Type B pancreatic cell (in vitro differentiated cells): Measurements from ENCODE around the gene ENTREP1. TPM values are rescaled to one million over a fixed set of nuclear protein-coding genes. Genes with fewer than 3 reads are reported as not detected.

Experiments used
- DNase-seq: peaks from one replicate; pipeline ENCODE4 v3.0.0; 2021; ENCODE audit warnings: mixed read lengths; ENCODE audit not compliant: unreplicated experiment; ENCODE audit errors: extremely low spot score
- H3K27ac Mint-ChIP-seq: 2 replicates; pipeline ENCODE4 v1.8.0; 2021; ENCODE audit warnings: mild to moderate bottlenecking, mixed read lengths
- H3K27me3 Mint-ChIP-seq: 2 replicates; pipeline ENCODE4 v1.8.0; 2021; ENCODE audit warnings: mixed read lengths
- H3K36me3 Mint-ChIP-seq: 2 replicates; pipeline ENCODE4 v1.8.0; 2021; ENCODE audit warnings: mixed read lengths
- H3K4me1 Mint-ChIP-seq: one replicate; pipeline ENCODE4 v1.8.0; 2021; ENCODE audit warnings: mixed read lengths; ENCODE audit not compliant: unreplicated experiment
- H3K4me3 Mint-ChIP-seq: 2 replicates; pipeline ENCODE4 v1.8.0; 2021; ENCODE audit warnings: mild to moderate bottlenecking, mixed read lengths
- H3K9me3 Mint-ChIP-seq: 2 replicates; pipeline ENCODE4 v1.8.0; 2021; ENCODE audit warnings: mixed read lengths
- total RNA-seq: library from RNA; stranded (reverse); gene quantifications from 2 replicates; pipeline ENCODE4 v1.2.1, GENCODE V29; 2021; ENCODE audit warnings: low replicate concordance
- TF ChIP-seq, protein P1 (sequence below): fragments of 200-600 bp; sonication (generic); conservative IDR thresholded peaks from 2 replicates; pipeline ENCODE4 v1.5.0; 2021; ENCODE audit warnings: antibody characterized with exemption, mild to moderate bottlenecking

ENTREP1 gene
- total RNA-seq, 1 donor from 2014 or later, result 3.0 TPM

DNA sequence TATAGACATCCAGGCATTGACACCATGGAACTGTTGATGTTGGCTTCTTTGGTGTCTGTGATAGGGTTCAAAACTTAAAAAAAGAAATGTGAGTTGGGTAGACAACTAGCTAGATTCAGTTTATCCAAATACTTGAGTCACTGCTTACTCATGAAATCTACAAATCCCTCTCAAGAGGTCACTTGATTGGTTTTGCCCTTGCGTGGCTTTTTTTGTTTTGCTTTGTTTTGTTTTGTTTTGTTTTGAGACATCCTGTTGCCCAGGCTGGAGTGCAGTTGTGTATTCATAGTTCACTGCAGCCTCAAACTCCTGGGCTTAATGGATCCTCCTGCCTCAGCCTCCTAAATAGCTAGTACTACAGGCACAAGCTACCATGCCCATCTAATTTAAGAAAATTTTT, 10.5 kb upstream of the ENTREP1 start:
- H3K36me3 Mint-ChIP-seq, result peaks cover 4% of the 10 kb centered on the region
- TF ChIP-seq, protein P1, sequence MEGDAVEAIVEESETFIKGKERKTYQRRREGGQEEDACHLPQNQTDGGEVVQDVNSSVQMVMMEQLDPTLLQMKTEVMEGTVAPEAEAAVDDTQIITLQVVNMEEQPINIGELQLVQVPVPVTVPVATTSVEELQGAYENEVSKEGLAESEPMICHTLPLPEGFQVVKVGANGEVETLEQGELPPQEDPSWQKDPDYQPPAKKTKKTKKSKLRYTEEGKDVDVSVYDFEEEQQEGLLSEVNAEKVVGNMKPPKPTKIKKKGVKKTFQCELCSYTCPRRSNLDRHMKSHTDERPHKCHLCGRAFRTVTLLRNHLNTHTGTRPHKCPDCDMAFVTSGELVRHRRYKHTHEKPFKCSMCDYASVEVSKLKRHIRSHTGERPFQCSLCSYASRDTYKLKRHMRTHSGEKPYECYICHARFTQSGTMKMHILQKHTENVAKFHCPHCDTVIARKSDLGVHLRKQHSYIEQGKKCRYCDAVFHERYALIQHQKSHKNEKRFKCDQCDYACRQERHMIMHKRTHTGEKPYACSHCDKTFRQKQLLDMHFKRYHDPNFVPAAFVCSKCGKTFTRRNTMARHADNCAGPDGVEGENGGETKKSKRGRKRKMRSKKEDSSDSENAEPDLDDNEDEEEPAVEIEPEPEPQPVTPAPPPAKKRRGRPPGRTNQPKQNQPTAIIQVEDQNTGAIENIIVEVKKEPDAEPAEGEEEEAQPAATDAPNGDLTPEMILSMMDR, result no peak
- H3K9me3 Mint-ChIP-seq, result peaks cover 12% of the 10 kb centered on the region
- peaks cover 18% of the 10 kb centered on the region for H3K27me3 Mint-ChIP-seq
- no peak overlapping the region for H3K27ac Mint-ChIP-seq
- no peak for DNase-seq
- H3K4me3 Mint-ChIP-seq, result no peak overlapping the region
- peaks cover 4% of the 10 kb centered on the region for H3K4me1 Mint-ChIP-seq

DNA sequence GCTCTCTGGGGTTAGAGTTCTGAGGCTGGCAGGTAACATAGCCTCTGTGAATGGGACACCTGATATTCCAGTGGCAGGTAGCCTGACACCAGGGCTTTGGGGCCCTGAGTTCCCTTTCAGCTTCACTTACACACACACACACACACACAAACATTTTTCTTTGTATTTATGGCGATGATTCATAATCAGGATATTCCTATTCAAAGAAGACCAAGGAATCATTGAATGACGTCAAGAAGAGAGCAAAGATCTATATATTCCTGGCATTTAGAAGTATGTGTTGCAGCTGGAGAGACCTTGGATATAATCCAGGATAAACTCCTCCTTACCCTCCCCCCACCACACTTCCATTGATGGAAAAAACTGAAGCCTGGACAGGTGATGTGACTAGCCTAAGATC, 7.9 kb upstream of the ENTREP1 start:
- Mint-ChIP-seq H3K36me3 (peaks cover 2% of the 10 kb centered on the region), H3K9me3 (peaks cover 10% of the 10 kb centered on the region), H3K27me3 (peaks cover 30% of the 10 kb centered on the region), H3K4me3 (no peak overlapping the region), H3K27ac (no peak overlapping the region), H3K4me1 (peaks cover 4% of the 10 kb centered on the region)
- DNase-seq, result no peak
- TF ChIP-seq, protein P1, result no peak

DNA sequence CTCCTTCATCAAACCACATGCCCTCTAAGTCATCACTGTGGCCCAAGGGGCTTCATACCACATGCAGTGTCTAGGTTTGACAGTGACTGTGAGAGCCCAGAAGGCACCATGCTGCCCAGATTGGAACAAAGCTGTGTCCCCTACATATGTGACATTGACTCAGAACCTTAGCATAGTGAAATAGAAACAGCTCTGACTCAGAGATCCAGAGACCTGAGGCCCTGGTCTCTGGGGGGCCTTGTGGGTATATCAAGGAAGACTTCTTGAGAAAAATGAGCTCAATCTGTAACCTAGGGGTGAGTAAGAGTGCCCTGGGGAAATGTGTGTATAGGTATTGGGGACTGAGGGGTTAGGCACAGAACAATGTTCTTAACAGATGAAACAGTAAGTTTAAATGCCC, 7.1 kb upstream of the ENTREP1 start:
- DNase-seq, result no peak

DNA sequence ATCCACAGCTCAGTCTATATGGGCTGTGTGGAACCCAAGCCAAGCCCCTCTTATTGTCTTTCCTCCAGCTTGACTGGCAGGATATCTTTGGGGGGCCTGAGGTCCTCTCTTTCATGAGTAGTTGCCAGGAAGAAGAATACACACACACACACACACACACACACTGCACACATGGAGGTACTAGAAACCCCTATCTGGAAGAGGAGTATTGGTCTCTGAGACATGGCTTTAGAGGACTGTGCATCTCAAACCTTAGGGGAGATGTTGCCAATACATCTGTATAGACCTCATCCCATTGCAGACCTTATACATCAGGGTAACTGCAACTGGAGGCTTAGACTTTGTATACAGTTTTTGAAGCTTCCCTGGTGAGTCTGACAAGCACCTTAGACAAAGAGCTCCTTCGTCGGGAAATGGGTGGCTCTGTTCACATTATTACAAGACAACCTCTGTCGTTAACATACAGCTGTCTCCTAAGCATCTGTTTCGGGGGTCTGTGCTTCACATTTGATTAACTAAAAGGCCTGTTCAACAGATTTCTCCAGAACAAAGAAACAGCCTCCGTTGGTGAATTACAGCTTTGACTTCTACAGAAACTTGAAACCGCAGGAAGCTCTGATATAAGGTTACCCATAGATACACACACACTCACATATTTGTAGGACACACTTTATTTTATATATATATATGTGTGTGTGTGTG, 5.5 kb upstream of the ENTREP1 start:
- Mint-ChIP-seq H3K4me3 (no peak overlapping the region), H3K9me3 (no peaks in the 10 kb centered on the region), H3K4me1 (peaks cover 4% of the 10 kb centered on the region), H3K27me3 (peaks cover 53% of the 10 kb centered on the region), H3K27ac (peak overlapping the region; percentile 8), H3K36me3 (no peaks in the 10 kb centered on the region)
- TF ChIP-seq, protein P1, result no peak
- no peak for DNase-seq

More for the DNA sequence above, 7.1 kb upstream of the ENTREP1 start:
- Mint-ChIP-seq H3K36me3 (no peaks in the 10 kb centered on the region), H3K4me1 (peaks cover 4% of the 10 kb centered on the region), H3K27me3 (peaks cover 37% of the 10 kb centered on the region), H3K27ac (no peak overlapping the region), H3K4me3 (no peak overlapping the region), H3K9me3 (peaks cover 8% of the 10 kb centered on the region)
- TF ChIP-seq, protein P1, result no peak

DNA sequence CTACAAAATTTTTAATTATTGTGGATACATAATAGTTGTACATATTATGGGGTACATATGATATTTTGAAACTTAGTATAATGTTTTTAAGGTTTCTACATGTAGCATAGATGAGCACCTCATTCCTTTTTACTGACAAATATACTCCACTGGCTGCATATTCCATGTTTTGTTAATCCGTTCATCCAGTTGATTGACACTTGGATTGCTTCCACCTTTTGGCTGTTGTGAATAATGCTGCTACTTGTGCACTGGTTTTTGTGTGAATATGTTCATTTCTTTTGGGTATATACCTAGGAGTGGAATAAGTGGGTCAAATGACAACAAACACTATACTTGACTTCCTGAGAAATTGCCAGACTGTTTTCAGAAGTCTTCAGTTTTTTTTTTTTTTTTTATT, 2.8 kb upstream of the ENTREP1 start:
- no peak overlapping the region for H3K4me3 Mint-ChIP-seq
- DNase-seq, result no peak
- H3K36me3 Mint-ChIP-seq, result no peaks in the 10 kb centered on the region
- H3K27ac Mint-ChIP-seq, result no peak overlapping the region
- H3K27me3 Mint-ChIP-seq, result peaks cover 75% of the 10 kb centered on the region
- TF ChIP-seq, protein P1, result no peak
- H3K4me1 Mint-ChIP-seq, result peaks cover 10% of the 10 kb centered on the region
- H3K9me3 Mint-ChIP-seq, result no peaks in the 10 kb centered on the region
